Hippocampal formation (tissue), 2 donors: ENCODE data around the gene RBM19.

Experiments used
- DNase-seq, 2 donors: peaks; one replicate each; lab custom pipeline; 2025; lab: John Stamatoyannopoulos, UW

Gene RBM19

DNA sequence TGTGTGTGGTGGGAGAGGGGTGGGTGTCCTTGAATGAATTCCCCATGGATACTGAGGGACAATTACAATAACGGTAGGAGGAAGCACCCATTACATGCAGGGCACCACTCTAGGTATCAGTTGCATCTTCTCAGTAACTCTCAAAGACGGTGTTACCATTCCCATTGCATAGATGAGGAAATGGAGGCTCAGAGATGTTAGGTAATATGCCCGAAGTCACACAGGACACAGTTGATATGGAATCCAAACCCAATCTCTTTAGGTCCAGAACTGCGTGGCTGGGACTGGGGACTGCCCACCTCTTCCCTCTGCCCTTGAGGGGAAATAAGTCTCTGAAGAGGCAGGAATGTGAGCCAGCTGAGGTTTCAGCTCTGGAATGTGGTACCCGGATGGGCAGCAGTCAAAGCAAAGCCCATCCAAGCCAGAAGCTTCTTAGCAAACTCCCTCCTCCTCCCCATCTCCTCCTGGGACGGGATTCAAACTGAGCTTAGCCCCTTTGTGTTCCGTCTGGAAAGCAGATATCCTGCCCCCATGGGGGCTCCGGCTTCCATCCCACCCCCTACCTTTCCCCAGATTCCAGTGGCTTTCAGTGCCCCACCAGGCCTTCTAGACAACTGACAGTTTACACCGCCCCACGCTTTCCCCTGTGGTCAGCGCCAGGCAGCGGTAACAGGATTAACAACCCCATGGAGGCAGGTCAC lies 187.5 kb downstream of the RBM19 start:
- no peak for DNase-seq

DNA sequence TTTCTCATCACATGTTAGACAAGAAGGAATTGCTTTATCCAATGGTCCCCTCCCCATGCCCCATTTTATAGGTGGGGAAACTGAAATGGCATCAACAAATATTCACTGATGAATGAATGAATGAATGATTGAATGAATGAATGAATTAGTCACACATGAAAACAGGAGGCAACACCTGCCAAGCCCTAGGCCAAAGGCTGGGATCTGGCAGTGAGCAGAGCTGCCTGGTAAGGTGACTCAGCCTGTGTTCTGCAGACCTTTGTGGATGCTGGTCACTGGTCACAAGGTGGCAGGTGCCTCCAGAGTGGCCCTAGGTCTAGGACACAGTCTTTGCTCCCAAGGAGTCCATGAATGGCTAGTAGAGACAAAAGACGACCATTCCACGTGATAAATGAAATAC lies 188.4 kb downstream of the RBM19 start:
- no peak for DNase-seq

DNA sequence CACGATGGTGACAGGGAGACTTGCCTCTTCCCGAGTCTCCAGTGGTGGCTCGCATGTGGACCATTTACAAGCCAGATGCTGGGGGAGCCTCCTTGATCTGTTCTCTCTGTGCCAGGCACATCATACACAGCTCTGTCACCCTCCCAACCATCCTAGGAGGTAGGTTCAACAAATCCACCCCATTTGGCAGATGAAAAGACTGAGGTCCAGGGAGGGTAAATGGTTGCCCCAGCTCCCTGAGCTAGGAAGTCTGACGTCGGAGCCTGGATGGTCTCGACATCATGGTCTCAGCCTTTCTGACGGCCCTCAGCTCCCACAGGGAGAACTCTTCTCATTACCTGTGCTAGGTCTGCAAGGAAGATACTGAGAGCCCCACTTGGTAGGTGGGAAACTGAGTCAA lies 189.6 kb downstream of the RBM19 start:
- DNase-seq = no peak

DNA sequence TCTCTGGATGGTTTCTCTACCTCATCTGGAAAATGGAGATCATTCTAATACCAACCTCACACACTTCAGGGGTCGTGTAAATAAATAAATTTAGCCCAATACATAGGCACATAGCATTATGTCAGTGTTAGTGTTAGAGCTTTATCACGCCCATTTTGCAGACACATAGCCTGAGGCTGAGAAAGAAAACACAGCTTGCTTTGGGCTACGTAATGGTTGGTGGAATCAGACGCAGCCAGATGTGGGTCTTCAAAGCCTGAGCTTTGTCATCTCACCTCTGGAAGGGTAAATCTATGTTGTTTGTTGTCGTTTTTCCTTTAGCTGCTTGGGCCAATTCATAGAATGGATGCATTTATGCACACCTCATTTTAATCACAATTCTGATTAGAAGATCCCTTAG lies 191.6 kb downstream of the RBM19 start:
- no peak for DNase-seq

DNA sequence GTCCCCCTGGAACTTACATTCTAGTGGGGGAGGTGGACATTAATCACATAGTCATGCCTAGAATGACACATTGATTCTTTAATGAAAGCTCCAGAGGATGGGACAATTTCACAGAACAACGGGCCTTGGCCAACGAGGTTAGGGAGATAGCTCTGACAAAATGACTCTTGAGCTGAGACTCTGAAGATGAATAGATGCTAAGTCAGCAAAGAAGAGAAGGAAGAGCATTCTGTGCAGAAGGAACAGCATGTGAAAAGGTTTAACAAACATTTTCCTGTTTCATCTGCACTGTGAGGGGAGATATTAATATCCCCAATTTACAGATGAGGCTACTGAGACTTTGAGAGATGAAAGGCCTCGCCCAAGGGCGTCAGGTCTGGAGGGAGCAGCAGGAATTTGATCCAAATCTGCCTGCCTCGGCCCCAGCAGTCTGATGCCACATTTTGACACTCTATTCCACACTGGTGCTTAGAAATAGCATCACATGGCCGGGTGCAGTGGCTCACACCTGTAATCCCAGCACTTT lies 193.6 kb downstream of the RBM19 start:
- DNase-seq = no peak

DNA sequence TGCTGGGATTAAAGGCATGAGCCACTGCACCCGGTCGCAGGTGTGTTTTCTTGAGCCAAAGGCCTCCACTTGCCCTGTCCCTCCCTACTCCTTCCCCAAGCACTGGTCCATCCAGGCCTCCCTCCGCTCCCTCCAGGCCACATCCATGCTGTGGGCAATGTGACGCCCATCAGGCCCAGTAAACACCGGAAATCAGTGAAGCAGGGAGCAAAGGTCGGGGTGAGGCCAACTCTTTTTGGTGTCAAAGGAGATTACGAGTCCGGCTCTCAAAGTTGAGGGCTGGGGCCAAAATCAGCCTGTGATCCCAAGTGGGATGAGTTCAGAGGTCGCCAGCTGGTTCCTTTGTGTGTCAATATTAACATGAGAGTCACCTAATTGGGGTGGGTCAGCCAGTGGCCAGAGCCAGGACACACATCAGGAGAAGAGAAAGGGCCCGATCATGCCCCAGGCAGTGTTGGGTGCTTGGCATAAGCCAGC lies 195.7 kb downstream of the RBM19 start:
- no peak for DNase-seq

DNA sequence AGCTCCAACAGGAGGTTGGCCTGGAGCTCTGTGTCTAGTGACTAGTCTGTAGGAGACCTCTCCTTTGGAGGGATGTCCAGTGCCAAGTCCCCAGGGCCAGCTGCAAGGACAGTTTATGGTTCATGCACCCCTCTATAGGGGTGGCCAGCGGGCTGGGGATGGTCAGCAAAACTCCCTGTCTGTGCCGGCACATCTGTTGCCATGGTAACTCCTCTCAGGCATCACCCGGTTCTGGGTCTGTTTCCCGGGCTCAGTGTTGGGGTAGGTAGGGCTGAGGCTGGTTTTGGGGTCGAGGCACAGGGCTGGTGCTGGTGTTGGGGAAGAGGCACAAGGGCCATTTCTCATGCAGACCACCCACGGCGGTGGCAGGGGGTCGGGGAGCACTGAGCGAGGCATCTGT lies 196.8 kb downstream of the RBM19 start:
- no peak for DNase-seq

DNA sequence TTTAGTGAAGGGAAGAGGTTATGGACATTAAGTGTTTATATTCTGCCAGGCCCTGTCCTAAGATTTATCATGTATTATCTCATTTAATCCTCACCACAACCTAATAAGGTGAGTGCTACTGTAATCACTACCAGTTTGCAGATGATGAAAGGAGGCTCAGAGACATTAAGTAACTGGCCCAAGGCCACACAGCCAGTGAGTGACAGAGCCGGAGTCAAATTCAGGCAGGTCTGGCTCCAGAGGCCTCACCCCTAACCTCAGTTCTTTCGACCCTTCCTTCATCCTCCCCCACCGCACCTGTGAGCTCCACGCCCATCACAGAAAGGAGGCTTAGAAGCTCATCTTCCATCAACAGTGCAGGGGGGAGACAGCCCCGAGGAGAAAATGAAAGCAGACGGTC lies 197.3 kb downstream of the RBM19 start:
- DNase-seq = no peak

DNA sequence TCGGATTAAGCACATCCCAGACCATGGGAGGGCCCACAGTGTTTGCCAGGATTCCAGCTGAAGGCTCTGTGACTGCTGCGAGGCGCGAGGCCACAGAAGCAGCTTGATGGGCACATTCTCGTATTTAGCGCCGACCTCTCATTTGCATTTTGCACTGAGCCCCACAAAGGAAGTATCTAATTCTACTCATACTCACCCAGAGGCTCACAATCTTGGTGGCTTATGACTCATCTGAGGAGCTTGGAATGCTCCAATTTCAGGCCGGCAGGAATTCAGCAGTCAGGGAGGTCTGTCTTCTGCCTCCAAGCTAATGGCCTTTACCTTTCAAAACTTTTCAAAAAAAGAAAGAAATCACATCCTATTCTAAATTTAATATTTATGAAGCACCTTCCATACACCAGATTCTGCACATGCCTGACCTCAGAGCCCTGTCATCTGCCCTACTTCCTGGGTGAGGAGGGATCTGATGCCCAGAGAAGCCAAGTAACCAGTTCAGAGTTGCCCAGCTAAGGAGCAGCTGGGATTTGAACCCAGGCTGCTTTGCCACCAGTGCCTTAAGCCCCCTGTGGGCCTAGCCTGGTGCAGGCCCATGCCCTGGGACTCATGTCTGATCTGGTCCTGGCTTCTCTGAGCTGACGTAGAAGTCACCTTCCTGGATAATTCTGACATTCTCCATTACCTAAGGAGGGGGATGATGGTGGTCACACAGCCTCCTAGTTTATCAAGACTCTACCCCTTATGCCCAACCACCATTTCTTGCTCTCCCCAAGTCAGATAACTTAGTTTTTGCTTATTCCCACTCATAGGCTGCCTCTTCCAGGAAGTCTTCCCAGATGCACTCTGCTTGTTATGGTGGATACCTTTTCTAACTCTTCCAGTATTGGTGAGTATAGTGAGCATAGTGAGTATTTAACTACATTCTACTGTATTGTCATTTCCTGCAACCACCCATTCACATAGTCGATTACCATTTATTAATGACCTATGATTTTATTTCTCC lies 198.9 kb downstream of the RBM19 start:
- DNase-seq = no peak
